ENCODE results near the gene SLC16A3.
A peak's percentile ranks its signal among the peaks of the same experiment; 100 is the strongest.
"Not testable (repeated sequence)": the region's sequence is repeated elsewhere in the genome, so short reads cannot be mapped to it uniquely, and the experiment has no call there.

SLC16A3 gene

GRCh38 chr17:82204831-82205719 lies 23.8 kb upstream of the SLC16A3 start:
- DNase-seq = no peak

DNA sequence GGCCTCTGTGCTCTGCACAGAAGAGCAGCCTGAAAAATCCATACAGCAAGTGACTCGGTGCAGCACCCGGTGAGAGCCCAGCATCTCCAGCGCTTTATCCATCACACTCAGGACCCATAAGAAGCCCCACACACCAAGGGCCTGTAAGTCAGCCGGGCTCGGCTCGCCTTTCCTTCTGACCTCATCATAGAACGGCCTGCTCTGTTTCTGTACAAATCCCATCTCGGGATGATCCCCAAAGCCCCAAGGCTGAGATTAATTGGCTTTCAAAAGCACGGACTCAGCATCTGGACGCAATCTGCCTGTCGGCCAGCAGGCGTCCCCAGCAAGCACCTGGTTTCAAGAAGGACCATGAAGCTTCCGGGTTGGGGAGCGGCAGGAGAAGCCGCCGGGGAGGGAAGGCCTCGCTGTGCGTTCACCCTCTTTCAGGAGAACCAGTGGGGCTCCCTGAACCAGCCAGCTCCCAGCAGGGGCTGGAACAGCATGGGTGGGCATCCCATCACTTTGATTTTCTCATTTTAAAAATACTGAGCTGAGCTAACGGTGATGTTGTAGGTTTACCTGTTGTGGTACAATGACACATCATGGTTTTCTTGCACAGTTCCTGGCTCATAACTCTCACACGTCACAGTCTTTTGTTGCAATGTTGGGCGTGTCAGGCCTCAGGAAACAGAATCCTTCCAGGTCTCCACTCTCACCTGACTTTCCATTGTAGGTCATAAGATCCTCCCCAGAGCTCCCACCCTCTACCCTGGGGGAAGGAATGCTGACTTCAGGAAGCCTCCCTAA lies 22.9 kb upstream of the SLC16A3 start:
- peak; percentile 70 for DNase-seq

DNA sequence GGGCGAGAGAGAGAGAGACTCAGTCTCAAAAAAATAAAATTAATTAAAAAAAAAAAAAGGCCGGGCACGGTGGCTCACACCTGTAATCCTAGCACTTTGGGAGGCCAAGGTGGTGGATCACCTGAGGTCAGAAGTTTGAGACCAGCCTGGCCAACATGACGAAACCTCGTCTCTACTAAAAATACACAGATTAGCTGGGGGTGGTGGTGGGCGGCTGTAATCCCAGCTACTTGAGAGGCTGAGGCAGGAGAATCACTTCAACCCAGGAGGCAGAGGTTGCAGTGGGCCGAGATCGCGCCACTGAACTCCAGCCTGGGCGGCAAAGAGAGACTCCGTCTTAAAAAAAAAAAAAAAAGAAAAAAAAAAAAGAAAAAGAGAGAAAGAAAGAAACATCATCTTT lies 18.2 kb upstream of the SLC16A3 start:
- DNase-seq = not testable (repeated sequence)

DNA sequence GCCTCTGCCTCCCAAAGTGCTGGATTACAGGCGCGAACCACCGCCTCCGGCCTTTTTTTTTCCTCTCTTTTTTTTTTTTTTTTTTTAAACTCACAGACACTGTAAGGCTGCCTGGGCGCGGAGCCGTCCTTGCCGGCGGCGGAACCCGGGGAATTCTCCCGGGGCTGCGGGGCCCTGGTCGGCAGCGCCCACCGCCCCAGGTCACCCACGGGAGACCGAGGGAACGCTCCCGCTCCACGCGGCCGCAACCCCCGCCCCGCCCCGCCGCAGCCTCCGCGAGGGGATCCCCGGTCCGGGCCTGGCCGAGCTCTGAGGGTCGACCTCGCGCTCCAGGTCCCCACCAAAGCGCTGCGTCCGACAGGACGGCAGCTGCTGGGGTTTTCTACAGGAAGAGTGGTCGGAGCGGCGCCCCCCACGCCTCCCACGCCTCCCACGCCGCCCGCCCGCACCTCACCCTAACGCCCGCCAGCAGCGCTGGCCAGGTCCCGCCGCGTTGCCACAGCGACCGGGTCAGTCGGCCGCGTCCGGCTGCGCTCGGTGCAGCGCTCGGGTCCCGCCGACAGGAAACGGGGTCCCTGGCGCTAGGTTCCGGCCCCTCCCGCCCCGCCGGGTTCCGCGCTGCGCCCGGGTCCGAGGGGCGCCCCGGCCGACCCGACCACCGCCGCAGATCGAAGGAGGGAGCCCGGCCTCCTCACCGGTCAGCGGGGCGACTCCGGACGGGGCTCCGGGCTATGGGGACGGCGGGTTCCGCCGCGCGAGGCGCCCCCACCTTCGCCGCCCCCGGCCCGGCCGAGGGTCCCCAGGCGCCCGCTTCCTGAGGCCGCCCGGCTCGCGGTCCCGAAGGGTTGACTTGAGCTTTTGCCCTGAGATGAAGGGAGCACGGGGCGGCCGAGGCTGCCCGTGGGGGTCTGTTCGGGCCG lies 16.3 kb upstream of the SLC16A3 start, which contains the start of gene CCDC57:
Gene CCDC57, minus strand, starts transcription at position 512 of the 920 bp plus-strand sequence. CDS start 10,898 bp downstream, outside the sequence.
- DNase-seq = peak; percentile 66

DNA sequence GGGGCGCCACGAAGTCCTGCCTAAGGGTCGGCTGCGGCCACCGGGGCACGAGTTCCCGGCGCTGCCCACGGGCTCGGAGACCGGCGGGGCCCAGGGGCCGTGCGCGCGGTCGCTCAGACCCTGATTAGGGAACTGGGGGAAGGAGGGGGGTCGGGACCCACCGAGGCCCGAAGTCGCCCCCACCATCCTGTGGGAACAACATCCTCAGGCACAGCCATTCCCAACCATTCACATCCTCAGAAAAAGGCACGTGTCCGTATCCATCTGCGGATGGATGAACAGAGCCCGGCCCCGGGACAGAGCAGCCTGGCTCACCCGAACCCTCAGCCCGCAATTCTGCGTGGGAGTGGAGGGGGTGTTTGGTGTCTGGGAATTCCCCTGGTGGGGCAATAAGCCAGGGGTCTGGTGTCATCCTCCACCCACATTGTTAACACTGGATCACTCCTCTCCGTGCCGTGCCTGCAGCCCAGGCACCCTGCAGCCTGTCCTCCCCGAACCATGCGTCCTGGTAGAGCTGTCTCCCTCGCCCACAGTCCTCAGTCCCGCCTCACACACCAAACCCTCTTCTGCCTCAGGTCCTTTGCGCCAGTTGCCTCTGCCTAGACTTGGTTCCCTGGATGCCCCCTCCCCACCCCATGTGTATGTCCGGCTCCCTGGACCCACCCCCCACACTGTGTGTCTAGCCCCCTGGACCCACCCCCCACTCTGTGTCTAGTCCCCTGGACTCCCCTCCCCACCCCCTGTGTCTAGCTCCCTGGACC lies 15.4 kb upstream of the SLC16A3 start:
- DNase-seq = peak; percentile 84

DNA sequence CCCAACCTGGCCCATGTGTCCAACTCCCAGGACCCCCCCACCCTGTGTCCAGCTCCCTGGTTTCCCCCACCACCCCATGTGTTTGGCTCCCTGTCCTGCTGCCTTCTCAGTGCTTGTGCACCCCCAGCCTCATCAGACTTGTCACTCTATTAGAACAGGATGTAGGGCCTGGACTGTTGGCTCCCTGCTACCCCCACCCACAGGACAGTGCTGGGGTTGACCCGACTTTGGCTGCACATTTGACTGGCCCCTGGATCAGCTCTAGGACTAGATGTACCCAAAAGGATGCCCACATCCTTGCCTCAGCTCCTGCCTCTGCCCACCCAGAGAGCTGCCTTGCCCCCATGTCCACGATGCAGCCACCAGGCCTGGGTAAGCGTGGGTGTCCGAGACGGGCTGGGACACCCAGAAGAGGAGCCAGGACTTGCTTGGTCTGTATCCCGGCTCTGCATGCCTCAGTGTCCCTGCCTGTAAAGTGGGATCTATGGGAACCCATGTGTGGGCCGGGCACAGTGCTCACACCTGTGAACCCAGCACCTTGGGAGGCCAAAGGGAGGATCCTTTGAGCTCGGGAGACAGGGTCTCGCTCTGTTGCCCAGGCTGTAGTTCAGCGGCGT lies 14.7 kb upstream of the SLC16A3 start:
- DNase-seq = no peak

DNA sequence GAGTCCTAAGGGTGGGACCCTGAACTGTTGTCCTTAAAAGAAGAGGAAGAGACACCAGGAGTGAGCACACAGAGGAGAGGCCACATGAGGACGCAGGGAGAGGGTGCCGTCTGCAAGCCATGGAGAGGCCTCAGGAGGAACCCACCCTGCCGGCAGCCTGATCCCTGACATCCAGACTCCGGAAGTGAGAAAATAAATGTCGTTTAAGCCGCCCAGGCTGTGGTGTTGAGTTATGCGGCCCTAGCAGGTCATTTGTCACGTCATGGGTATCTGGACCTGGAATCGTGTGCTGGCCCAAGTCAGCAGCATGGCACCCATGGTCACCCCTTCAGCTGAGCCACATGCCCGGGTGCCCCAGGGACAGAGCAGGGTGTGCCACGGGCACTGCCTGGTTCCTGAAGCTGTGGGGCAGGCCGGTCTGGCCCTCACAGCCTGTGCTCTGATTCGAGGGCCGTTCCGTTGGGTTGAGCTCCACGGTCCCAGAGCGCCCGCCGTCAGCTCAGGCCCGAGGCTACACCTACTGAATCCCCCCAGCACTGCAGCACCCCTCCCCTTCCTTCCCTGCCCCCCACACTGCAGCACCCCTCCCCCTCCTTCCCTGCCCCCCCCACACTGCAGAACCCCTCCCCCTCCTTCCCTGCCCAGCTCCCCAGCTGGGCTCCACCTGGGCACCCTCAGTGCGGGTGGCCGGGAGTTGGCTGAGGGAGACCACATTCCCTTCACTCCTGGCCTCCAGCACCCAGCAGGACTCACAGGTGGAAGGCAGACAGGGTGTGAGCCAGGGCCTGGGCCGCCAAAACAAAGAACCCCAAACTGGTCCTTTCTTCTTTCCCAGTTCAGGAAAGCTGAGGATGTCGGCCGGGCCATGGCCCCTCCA lies 13.5 kb upstream of the SLC16A3 start:
- no peak for DNase-seq

DNA sequence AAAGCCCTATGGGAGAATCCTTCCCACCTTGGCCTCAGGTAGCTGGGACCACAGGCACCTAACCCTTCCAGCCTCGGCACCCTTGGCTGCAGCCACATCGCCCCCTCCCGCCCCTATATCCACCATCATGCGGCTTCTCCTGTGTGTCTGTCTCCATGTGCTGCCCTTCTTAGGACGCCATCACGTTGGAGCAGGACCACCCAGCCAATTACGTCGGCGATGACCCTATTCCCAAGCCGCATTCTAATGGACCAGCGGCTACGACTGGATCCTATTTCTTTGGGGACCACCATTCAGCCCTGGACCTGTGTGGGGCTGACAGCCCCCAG lies 12.9 kb upstream of the SLC16A3 start:
- DNase-seq = no peak

DNA sequence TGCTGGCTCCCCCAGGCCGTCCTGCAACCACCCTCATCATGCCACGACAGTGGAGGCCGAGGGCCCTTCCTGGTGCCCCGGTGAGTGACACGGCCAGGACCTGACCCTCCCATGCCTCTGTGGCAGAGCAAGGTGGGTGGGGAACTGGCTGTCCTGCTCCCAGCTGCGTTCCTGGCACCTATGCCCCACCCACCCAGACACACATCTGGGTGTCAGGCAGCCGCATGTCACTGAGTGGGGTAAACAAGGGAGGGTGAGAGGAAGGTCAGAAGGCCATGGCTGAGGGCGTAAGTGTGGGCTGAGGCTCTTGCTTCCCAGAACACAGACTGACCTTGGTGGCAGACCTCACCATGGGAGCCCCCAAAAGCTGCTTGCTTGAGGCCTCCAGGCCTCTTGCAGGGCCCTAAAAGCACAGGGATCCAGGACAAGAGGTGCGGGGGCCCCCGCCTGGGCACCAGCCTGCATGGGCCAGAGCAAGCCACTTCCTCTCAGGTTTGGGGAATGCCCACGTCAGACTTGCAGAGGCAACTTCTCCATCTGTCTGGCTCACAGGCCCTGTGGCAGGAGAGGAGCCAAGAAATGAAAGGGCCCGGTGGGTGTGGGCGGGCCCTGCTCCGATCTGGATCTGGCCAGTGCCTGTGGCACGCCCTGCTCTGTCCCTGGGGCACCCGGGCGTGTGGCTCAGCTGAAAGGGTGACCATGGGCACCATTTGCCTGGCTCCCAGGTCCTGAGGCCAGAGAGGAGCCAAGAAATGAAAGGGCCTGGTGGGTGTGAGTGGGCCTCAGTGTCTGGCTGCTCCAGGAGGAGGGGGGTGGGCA lies 12.3 kb upstream of the SLC16A3 start:
- peak; percentile 26 for DNase-seq

DNA sequence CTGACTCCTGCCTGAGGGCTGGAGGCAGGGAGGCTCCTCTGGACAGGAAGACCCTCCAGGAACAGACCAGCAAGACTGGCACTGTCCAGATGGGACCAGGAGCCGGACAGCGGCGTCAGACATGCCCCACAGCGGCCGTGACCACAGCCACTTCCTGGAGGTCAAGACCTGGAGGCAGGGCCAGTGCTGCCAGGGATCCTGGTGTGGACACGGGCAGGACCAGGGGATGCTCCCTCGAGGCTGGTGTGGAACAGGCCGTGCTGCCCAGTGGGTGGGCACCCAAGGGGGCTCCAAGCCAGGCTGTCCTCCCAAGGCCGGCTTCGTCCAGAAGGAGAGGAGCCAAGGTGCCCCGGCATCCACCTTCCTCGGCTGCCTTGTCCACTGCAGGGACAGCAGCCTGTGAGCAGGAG lies 11.7 kb upstream of the SLC16A3 start:
- DNase-seq = no peak

DNA sequence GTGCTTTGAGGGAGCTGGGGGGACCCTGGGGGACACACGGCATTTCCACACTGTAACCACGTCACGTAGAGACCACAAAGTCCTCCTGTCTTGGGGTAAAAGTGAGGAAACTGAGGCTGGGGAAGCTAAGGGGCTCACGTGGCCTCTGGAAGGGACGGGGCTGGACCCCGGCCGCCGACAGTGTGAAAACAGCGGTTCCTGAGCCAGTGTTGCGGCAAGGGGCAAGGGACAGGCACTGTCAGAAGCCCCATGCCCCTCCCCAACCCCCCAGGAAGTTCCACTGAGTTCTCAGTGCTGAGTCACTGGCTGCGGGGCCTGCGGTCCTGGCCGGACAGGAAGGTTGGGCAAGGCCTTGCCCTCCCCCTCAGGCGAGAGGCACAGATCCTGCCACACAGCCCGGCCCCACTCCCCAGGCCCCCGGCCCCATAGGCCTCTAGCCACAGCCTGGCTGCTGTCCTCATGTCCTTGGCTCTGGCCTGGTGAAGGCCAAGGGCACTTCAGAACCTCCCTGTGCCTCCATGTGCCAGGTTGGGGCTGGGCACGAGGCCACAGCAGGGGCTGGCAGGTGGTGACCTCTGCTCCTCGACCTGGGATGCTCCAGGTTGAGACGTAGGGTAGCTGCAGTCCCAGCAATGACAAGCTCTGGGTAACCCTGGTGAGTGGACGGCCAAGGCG lies 11.2 kb upstream of the SLC16A3 start:
- no peak for DNase-seq

- no peak for DNase-seq
Observed at GRCh38 chr17:82218349-82219075, 10.3 kb upstream of the SLC16A3 start.

DNA sequence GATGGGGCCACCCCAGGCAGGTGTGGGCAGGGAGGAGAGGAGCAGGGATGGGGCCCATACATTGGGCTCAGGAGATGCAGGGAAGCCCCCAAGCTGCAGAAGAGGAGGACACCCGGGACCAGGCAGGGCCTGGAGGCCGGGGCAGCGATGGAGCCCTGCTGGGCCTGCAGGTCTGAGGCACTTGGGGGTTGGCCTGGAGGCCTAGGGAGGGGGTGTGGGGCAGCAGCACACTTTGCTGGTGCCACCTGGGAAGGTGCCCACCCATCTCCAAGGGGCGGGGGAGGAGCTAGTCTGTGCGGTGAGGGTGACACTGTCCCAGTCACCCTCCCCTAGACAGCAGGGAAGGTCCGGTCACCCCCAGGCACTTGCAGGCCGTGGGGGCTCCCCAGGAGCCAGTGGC lies 9.8 kb upstream of the SLC16A3 start:
- DNase-seq = no peak

DNA sequence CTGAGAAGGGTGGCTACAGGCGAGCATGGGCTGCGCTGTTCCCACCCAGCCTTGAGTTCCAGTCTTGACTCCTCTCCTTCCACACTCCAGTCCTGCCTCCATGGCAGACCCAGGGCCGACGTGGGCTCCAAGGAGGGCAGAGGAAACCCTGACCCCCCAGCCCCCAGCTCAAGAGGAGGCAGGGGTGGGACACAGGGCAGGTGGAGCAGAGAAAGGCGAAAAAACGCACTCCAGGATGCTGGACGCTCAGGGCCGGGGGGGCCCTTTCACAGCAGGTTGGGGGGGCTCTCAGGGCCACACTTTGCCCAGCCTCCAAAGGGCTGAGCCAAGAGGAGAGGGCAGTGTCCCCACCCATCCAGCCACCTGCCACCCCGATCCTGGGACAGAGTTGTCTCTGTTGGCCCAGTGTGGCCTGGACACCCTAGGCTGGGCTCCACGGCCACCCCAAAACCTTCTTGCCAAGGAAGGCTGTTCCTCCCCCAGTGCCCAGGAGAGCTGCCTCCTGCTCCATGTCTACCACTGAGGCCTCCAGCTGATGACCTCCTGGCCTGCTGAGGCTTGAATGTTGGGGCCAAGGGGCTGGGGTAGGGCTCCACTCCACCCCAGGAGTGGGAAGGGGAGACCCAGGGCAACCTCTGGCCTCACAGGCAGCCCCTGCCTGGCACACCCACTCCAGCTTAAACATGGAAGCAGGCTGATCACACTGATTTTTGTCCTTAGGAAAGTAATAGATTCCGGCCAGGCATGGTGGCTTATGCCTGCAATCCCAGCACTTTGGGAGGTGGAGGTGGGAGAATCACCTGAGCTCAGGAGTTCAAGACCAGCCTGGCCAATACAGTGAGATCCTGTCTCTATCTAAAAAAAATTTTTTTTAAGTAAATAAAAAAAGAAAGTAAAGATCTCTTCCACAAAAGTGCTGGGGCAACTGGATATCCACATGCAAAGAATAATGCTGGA lies 8.8 kb upstream of the SLC16A3 start:
- DNase-seq = no peak

DNA sequence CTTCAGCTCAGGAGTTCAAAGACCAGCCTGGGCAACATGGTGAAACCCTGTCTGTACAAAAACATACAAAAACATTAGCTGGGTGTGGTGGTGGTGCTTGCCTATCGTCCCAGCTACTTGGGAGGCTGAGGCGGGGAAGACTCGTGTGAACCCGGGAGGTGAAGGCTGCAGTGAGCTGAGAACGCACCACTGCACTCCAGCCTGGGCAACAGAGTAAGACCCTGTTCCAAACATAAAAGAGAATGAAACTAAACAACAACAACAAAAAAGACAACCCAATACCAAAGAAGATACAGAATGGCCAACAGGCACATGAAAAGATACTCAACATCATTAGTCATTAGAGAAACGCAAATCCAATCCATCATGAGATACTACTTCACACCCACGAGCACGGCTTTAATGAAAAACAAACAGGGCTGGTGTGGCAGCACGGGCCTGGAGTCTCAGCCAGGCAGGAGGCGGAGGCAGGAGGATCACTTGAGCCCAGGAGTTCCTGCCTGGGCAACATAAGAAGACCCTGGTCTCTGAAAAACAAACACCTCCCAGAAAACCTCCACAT lies 7.4 kb upstream of the SLC16A3 start:
- no peak for DNase-seq

GRCh38 chr17:82222816-82223215 lies 6.0 kb upstream of the SLC16A3 start:
- DNase-seq = no peak

GRCh38 chr17:82223517-82223916 lies 5.3 kb upstream of the SLC16A3 start:
- DNase-seq = no peak
